GM19025 (cell line): Measurements from ENCODE around the gene NDST3.
A peak's percentile ranks its signal among the peaks of the same experiment; 100 is the strongest.
"Not testable (repeated sequence)": the region's sequence is repeated elsewhere in the genome, so short reads cannot be mapped to it uniquely, and the experiment has no call there.

Experiments used
- ATAC-seq: cut with Tn5 transposase; IDR thresholded peaks from one replicate; pipeline ENCODE4 v1.9.1; 2021; ENCODE audit warnings: mild to moderate bottlenecking, low read depth, moderate library complexity; ENCODE audit not compliant: unreplicated experiment

NDST3 gene

DNA sequence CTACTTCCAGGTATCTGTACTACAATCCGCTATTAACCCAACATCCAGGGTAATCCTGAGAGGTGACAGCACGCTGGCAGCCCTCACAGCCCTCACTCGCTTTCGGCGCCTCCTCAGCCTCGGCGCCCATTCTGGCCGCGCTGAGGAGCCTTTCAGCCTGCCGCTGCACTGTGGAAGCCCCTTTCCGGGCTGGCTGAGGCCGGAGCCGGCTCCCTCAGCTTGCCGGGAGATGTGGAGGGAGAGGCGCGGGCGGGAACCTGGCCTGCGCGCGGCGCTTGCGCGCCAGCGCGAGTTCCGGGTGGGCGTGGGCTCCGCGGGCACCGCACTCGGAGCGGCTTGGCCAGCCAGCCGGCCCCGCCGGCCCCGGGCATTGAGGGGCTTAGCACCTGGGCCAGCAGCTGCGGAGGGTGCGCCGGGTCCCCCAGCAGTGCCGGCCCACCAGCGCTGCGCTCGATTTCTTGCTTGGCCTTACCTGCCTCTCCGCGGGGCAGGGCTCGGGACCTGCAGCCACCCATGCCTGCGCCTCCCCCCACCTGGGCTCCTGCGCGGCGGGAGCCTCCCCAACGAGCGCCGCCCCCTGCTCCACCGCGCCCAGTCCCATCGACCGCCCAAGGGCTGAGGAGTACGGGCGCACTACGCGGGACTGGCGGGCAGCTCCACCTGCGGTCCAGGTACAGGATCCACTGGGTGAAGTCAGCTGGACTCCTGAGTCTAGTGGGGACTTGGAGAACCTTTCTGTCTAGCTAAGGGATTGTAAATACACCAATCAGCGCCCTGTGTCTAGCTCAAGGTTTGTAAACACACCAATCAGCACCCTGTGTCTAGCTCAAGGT lies 231.2 kb downstream of the NDST3 start:
- no peak for ATAC-seq

GRCh38 chr4:118266145-118266496 lies 231.8 kb downstream of the NDST3 start:
- not testable (repeated sequence) for ATAC-seq

DNA sequence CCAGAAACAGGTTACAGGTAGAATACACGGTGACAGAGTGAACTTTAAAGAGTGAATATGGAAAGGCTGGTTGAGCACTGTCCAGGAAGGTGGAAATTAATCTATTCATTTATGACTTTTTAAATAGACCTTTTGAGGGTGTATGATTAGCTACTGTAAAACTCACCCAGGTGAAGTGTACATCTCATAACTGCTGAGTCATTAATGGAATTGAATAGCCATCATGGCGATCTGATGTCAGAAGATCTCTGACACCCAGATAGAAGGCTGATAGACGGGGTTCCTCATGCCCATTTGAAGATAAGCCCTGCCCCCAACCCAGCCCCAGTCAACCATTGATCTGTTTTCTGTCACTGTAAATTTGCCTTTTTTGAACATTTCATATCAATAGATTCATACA lies 234.5 kb downstream of the NDST3 start:
- no peak for ATAC-seq

- ATAC-seq, result no peak
These were observed 236.2 kb downstream of the NDST3 start for GRCh38 chr4:118270492-118270891.

GRCh38 chr4:118271788-118272187 lies 237.5 kb downstream of the NDST3 start:
- no peak for ATAC-seq

GRCh38 chr4:118273642-118274041 lies 239.4 kb downstream of the NDST3 start:
- ATAC-seq, result no peak

DNA sequence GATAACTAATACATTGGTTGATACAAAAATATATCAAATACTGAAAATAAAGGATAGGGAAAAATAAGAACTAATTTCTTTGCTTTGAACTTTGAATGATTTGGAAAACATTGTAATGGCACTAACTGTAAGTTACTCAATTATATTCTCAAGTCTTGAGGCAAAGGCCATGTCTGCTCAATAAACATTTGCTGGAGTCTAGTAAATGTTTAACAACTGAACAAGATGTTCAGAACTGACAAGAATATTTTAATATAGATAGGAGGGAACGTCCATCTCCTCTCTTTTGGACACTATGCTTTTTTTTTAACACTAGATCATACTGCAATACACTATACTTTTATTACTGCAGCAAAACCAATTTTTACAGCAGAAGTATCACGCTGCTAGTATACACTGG lies 242.3 kb downstream of the NDST3 start:
- no peak for ATAC-seq

DNA sequence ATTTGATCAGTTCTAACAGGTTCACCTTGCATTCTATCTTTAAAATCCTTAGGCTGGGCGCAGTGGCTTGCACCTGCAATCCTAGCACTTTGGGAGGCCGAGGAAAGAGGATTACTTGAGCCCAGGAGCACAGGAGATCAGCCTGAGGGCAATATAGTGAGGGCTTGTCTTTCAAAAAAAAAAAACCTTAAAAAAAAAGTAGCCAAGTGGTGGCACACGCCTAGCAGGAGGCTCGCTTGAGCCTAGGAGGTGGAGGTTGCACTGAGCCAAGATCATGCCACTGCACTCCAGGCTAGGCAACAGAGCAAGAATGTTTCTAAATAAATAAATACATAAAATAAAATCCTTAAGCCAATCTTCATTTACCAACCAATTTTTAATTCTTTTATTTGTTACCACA lies 243.0 kb downstream of the NDST3 start:
- ATAC-seq, result no peak

DNA sequence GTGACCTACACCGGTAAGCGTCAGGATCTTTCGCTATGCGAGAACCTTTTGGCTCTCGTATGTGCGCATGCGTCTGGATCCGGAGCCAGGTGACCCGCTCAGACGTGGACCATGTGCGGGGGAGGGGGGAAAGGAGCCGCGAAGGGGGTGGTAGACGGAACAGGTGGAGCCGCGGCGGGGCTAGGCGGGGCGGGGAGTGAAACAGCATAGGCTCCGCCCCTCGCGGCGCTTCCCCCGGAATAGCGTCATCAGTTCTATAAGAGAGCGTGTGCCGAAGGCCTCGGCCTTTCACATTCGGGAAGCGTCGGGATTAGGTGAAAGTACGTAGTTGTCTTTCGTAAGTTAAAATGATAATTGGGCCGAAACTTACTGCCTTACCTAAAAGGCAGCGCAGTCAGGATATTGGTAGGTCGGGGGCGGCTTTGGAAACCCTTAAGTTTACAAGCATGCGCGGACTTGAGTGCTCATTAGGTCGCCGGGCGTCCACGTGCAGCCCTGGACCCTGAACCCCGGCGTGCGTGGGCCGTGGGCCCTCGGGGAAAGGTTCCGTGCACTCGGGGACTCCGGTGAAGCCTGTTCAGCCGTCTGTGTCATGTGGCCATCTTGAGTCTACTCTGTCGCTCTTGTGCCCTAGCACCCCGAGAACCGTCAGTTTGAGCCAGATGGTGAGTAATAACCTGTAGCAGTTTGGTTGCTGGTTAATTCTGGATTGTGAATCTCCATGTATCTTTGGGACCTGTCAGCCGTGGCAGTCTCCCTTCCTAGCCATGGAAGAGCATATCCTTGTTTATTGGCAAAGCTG lies 244.4 kb downstream of the NDST3 start:
- ATAC-seq, result peak; percentile 77

- no peak for ATAC-seq
These were observed 245.0 kb downstream of the NDST3 start for GRCh38 chr4:118279328-118279727.

- ATAC-seq, result no peak
These were observed 245.7 kb downstream of the NDST3 start for GRCh38 chr4:118279920-118280432.

GRCh38 chr4:118280501-118281218 lies 246.4 kb downstream of the NDST3 start:
- ATAC-seq, result peak; percentile 14

DNA sequence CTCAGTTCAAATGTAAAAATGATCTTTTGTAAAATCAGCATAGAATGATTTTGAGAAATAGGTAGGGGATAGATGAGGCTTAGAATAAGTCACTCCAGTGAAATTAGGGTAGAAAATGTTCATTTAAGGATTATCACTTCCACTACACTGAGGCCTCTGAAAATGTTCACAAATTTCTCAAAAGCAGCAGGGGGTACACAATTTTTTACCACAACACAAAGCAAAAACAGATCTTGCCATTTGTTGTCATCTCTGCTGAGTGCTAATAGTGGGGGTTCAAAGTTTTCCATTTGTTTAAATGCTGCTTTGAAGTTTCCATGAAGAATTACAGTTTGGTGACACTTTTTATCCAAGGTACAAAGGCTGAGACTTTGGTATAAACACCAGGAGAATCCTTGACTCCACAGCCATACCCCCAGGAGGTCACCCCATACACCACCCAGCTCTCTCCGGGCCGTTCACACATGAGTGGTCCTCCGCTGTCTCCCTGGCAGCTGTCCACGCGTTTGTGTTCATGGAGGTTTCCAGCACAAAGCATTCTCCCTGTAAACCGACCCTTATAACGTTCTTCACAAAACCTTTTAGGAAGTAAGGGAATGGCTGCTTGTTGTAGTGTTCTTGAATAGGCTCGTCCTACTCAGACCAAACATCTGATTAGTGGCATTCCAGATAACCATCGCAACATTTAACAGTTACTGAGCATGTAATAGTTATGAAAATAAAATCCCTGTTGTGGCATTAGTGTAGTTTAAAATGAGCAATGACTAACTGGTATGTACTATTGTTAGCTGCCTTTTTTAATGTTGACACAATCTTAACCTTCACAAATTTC lies 247.5 kb downstream of the NDST3 start:
- ATAC-seq, result no peak

DNA sequence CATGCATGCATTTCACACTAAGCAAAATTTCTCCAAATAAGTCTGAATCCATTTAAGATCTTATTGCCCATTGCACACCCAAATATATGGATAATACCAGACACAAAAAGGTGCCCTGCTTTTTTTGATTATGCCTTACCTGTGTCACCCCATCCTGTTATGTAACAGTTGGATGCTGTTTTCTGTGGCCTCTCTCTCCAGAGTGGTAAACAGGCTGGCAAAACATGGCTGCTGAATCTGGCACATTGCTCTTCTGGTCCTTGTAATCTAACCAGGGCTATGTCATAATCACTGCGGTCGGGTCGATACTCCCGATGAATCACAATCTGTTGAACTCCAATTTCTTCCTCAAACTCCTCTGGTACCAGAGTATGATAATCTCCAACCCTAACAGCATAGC lies 248.4 kb downstream of the NDST3 start:
- ATAC-seq, result no peak

- ATAC-seq, result peak; percentile 40
These were observed 249.9 kb downstream of the NDST3 start for GRCh38 chr4:118284169-118284568.

GRCh38 chr4:118285931-118286330 lies 251.6 kb downstream of the NDST3 start:
- ATAC-seq, result no peak

- no peak for ATAC-seq
These were observed 252.4 kb downstream of the NDST3 start for GRCh38 chr4:118286685-118287084.

DNA sequence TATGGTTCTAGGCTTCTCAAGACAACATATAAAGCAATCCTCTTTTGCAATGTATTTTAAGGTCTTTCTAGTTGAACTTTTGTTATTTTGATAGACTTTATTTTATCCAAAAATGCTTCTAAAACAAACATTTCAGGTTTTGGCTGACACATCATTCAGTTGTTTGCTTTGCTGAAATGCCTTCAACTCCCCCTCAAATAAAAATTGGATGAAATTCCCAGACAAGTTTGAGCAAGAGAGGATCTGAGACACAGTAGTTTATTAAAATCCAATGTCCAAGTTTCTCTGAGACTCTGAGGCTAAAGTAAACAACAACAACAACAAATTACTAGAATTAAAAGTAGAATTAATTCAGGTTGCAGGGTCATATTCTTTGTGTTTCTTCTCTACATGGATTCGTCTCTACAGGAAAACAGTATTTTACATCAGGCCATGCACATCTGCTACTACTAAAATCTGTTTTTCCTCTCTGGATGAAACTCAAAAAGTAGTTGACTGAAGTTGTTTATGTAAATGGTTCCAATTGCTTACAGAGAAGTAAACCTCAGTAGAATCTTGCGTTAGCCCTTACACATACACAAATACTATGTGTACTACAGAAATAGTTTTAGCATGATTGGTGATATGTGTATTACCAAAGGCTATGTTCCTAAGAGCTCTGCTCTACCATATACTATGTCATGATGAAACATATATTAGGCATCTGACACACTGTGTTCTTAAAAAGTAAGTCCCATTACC lies 253.6 kb downstream of the NDST3 start:
- no peak for ATAC-seq

DNA sequence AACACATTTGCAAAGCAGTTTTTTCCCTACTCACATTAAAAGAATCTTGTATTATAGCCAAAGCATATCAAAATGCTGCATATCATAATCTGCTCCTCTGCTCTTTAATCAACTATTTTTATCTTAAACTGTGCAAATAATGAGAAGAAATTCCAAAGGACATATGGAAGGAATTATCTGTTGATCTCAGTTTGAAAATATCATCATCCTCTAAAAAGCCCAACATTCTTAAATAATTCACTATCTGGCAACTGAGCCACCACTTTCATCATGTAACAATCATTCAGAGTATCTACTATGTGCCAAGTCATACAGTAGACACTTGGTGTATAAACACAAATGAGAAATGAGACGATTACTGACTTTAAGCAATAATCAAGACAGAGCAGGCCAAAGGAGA lies 255.5 kb downstream of the NDST3 start:
- ATAC-seq, result no peak
